Panc1 (cell line): ENCODE results near the gene ARHGEF28. TPM values are rescaled to one million over a fixed set of nuclear protein-coding genes. Genes with fewer than 3 reads are reported as not detected.

Source experiments
- ATAC-seq: fragments of 200-7000 bp; cut with Tn5 transposase; 2 replicates; pipeline ENCODE4 v1.9.1; 2020; ENCODE audit warnings: mild to moderate bottlenecking, moderate library complexity
- BruUV-seq: library from RNA; stranded (reverse); fragments of 400-500 nt; replicated peaks from 2 replicates; lab custom pipeline; 2021; lab: Mats Ljungman, UMichigan
- CTCF ChIA-PET: fragments of 300-600 bp; sonication (Branson Sonifier 250); formaldehyde crosslinking; loops from one replicate; lab custom pipeline; 2022; ENCODE audit warnings: antibody characterized with exemption; lab: Charles Lee
- POLR2A ChIA-PET: fragments of 300-600 bp; sonication (Branson Sonifier 250); formaldehyde crosslinking; loops from one replicate; lab custom pipeline; 2022; ENCODE audit warnings: antibody characterized with exemption; lab: Charles Lee
- DNase-seq: peaks from one replicate; pipeline ENCODE4 v3.0.0-alpha.2; 2010; ENCODE audit warnings: low read depth, low spot score
- H3K27ac ChIP-seq: 2 replicates; pipeline ENCODE4 v1.5.1; 2011; ENCODE audit warnings: mild to moderate bottlenecking, low read length, inconsistent platforms
- H3K27me3 ChIP-seq: fragments of 200-500 bp; sonication (Bioruptor generic); 2 replicates; pipeline ENCODE4 v1.6.0; 2014; ENCODE audit warnings: low read length, inconsistent platforms; ENCODE audit not compliant: control insufficient read depth, insufficient read depth
- H3K36me3 ChIP-seq: fragments of 200-500 bp; sonication (Bioruptor generic); 2 replicates; pipeline ENCODE4 v1.5.1; 2014; ENCODE audit warnings: inconsistent platforms, mild to moderate bottlenecking, low read length, moderate library complexity; ENCODE audit not compliant: control insufficient read depth, insufficient read depth
- H3K4me1 ChIP-seq: 2 replicates; pipeline ENCODE4 v1.5.1; 2011; ENCODE audit warnings: inconsistent platforms, mild to moderate bottlenecking, low read length, moderate library complexity; ENCODE audit not compliant: control insufficient read depth, insufficient read depth
- H3K4me3 ChIP-seq, 2 experiments: 2 replicates each; pipeline ENCODE4 v1.5.1; 2011 to 2012; ENCODE audit warnings: low read depth in 2 of 2, low read length in 2 of 2, mild to moderate bottlenecking in 2 of 2, inconsistent platforms in 1 of 2, moderate library complexity in 1 of 2
- H3K9me3 ChIP-seq: fragments of 200-500 bp; sonication (Bioruptor generic); 2 replicates; pipeline ENCODE4 v1.5.1; 2014; ENCODE audit warnings: low read depth, mild to moderate bottlenecking, inconsistent platforms, low read length, moderate library complexity; ENCODE audit not compliant: control insufficient read depth, insufficient read depth
- CTCF ChIP-seq: fragments of 450-650 bp; IDR thresholded peaks from 2 replicates; pipeline ENCODE4 v1.5.1; 2017; ENCODE audit warnings: mild to moderate bottlenecking
- POLR2AphosphoS5 ChIP-seq: IDR thresholded peaks from 2 replicates; pipeline ENCODE4 v1.6.1; 2012; ENCODE audit warnings: mild to moderate bottlenecking, low read depth, low read length, moderate library complexity
- SIN3A ChIP-seq: IDR thresholded peaks from 2 replicates; pipeline ENCODE4 v1.6.1; 2012; ENCODE audit warnings: low read depth, mild to moderate bottlenecking, low read length, moderate library complexity, borderline replicate concordance; ENCODE audit not compliant: insufficient read depth
- TCF7L2 ChIP-seq: IDR thresholded peaks from 2 replicates; pipeline ENCODE4 v1.6.1; 2011; ENCODE audit warnings: mild to moderate bottlenecking, low read depth, low read length, inconsistent platforms
- in situ Hi-C: cut with HindIII; loops from 2 replicates; pipeline ENCODE4 v1.10.0; 2016; ENCODE audit warnings: low sequenced_read_pairs, low pct_unique_long_range_greater_than_20kb
- intact Hi-C: fragments of 100-400 bp; cut with micrococcal nuclease; formaldehyde crosslinking; loops from one replicate; pipeline ENCODE4 v1.10.0; 2022; ENCODE audit not compliant: unreplicated experiment
- total RNA-seq: library from RNA; stranded (reverse); gene quantifications from one replicate; pipeline ENCODE4 v1.2.1, GENCODE V29; 2021; ENCODE audit not compliant: unreplicated experiment
- TF ChIP-seq, protein P1 (sequence below), 2 experiments: IDR thresholded peaks; 2 replicates each; pipeline ENCODE4 v1.6.1; 2011 to 2012; ENCODE audit warnings: low read depth in 2 of 2, control low read depth in 1 of 2, low read length in 1 of 2, mild to moderate bottlenecking in 1 of 2, moderate library complexity in 1 of 2; ENCODE audit not compliant: insufficient read depth in 1 of 2

The ARHGEF28 gene
- total RNA-seq, 1 experiment from 2014 or later, result 34.8 TPM

DNA sequence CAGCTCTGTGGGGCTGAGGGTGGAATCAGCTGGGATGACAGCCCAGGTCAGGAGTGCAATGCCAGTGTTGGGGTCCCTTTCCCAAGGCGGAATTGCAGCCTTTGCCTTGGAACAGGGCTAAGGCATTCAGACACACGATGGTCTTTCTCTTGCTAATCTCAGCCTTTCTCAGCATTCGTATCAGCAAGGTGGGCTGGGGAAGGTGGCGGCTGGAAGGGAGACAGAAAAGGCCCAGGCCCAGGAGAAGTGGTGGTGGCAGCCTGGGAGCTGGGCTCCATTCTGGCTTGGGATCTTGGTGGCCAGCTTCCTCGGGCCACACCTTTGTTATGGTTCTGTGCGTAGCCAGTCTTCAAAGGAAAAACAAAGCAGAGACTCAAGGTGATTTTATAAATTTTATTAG lies 1.1 kb upstream of the ARHGEF28 start:
- no peak for ATAC-seq
- ChIA-PET CTCF (interaction anchor here (0.7 kb wide), 1 partner anchor 8 kb away, joined by 5 read pairs; no protein-coding TSS in a partner anchor), POLR2A (interaction anchor here (0.7 kb wide), 1 partner anchor 13 kb away, joined by 6 read pairs; no protein-coding TSS in a partner anchor)
- Histone ChIP-seq H3K4me3 (peak overlapping the region; percentile 59 to 60), H3K27ac (peak overlapping the region; percentile 98), H3K4me1 (peaks cover 44% of the 10 kb centered on the region), H3K9me3 (no peaks in the 10 kb centered on the region), H3K27me3 (no peaks in the 10 kb centered on the region), H3K36me3 (no peaks in the 10 kb centered on the region)
- in situ Hi-C loops (no loop called here), intact Hi-C loops (loop anchor here (5.0 kb wide), 1 partner anchor 67 kb away; no protein-coding TSS in a partner anchor)
- no TSS peak for BruUV-seq
- no peak for DNase-seq
- no peak for TF ChIP-seq CTCF
- TF ChIP-seq SIN3A, result no peak
- no peak for TF ChIP-seq POLR2AphosphoS5
- TF ChIP-seq TCF7L2, result no peak
- TF ChIP-seq, protein P1, sequence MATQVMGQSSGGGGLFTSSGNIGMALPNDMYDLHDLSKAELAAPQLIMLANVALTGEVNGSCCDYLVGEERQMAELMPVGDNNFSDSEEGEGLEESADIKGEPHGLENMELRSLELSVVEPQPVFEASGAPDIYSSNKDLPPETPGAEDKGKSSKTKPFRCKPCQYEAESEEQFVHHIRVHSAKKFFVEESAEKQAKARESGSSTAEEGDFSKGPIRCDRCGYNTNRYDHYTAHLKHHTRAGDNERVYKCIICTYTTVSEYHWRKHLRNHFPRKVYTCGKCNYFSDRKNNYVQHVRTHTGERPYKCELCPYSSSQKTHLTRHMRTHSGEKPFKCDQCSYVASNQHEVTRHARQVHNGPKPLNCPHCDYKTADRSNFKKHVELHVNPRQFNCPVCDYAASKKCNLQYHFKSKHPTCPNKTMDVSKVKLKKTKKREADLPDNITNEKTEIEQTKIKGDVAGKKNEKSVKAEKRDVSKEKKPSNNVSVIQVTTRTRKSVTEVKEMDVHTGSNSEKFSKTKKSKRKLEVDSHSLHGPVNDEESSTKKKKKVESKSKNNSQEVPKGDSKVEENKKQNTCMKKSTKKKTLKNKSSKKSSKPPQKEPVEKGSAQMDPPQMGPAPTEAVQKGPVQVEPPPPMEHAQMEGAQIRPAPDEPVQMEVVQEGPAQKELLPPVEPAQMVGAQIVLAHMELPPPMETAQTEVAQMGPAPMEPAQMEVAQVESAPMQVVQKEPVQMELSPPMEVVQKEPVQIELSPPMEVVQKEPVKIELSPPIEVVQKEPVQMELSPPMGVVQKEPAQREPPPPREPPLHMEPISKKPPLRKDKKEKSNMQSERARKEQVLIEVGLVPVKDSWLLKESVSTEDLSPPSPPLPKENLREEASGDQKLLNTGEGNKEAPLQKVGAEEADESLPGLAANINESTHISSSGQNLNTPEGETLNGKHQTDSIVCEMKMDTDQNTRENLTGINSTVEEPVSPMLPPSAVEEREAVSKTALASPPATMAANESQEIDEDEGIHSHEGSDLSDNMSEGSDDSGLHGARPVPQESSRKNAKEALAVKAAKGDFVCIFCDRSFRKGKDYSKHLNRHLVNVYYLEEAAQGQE (IDR thresholded peaks at IDR 0.05; ENCODE audit: insufficient read depth in 1 of 2, low read depth in 2 of 2, low read length in 1 of 2), result no peak

GRCh38 chr5:73625372-73625943 lies 538 bp upstream of the ARHGEF28 start:
- in situ Hi-C loops (no loop called here), intact Hi-C loops (loop anchor here (5.0 kb wide), 1 partner anchor 67 kb away; no protein-coding TSS in a partner anchor)
- POLR2A ChIA-PET, result no interaction called here
- peak overlapping the region; percentile 59 to 60 for H3K4me3 ChIP-seq
- TF ChIP-seq SIN3A (no peak), CTCF (peak; percentile 25; the same call in 1 of the 2 replicates)
- peak overlapping the region; percentile 98 for H3K27ac ChIP-seq
- DNase-seq (no peak), ATAC-seq (peak; percentile 78)
- no peaks in the 10 kb centered on the region for H3K9me3 ChIP-seq
- no peaks in the 10 kb centered on the region for H3K36me3 ChIP-seq
- H3K27me3 ChIP-seq, result no peaks in the 10 kb centered on the region
- H3K4me1 ChIP-seq, result peaks cover 49% of the 10 kb centered on the region
- BruUV-seq, result no TSS peak
- CTCF ChIA-PET, result no interaction called here
